HuH-7 (cell line): Measurements from ENCODE around the gene PSMD2.

Experiments
- DNase-seq: peaks from one replicate; pipeline ENCODE4 v3.0.0; 2011; ENCODE audit warnings: low spot score

The PSMD2 gene

DNA sequence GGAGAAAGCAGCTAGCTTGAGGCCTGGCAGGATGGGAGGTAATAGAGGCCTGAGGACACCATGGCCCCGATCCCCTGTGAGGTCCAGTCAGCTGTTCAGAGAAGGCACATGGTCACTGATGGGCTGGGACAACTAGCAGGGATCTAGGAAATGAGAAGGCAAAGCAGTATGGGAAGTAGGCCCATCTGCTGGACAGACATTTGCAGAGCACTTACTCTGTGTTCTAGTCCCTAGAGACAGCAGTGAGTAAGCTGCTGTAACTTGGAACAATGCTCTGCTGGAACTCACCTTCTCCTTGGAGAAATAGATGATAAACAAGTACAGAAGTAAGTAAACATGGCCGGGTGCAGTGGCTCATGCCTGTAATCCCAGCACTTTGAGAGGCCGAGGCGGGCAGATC lies 16.1 kb upstream of the PSMD2 start:
- no peak for DNase-seq

GRCh38 chr3:184283681-184284080 lies 15.4 kb upstream of the PSMD2 start:
- DNase-seq, result no peak

DNA sequence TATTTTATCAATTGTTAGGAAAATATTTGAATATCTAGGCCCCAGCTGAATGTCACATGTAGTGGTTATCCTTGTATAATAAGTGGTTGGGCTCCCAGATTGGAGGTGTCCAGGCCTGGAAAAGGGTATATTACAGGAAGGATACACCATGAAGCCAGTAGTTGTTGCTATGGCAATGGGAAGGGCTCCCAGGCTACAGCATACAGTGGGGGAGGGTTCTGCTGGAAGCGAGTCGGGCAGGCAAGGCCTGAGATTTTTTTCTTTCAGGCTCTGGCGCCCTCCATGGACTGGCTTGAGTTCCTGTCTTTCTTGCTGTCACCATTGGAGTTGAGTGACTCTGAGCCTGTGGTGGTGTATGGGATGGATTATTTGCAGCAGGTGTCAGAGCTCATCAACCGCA lies 14.3 kb upstream of the PSMD2 start:
- peak; percentile 89 for DNase-seq

- peak; percentile 89 for DNase-seq
Observed at GRCh38 chr3:184289426-184289938, 9.6 kb upstream of the PSMD2 start.

DNA sequence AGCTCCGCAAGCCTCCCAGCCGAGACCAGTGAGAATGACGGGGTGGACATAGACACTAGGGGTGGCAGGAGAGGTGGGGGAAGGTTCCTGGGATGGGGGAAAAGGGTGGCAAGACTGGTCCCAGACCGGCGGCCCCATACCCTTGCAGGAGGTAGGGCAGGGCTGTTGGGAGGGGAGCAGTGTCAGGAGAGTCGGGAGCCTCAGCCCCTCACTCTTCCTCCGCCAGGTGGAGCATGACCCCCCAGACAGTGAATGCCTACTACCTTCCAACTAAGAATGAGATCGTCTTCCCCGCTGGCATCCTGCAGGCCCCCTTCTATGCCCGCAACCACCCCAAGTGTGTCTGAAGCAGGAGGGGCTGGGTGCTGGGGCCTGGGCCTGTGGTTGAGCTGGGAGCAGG lies 8.7 kb upstream of the PSMD2 start:
- no peak for DNase-seq

GRCh38 chr3:184291044-184291737 lies 7.8 kb upstream of the PSMD2 start:
- DNase-seq, result no peak

- DNase-seq, result no peak
Observed at GRCh38 chr3:184291738-184292445, 7.1 kb upstream of the PSMD2 start.

DNA sequence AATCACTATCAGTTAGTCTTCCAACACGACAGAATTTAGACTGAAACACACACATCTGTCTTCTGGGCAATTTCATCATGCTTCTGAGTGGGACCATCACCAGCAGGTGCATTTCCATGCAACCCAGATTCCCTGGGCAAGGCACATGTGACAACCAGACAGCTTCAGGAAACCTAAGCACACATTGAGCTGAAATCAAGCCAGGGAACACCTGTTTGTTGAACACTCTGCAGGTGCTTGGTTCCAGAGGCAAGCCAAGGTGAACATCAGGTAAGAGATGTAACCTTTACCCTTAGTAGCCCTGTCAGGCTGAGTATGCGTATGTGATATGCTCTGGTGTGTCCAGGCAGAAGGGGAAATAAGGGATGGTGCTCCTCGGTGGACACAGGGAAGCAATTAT lies 3.3 kb upstream of the PSMD2 start:
- DNase-seq, result no peak

DNA sequence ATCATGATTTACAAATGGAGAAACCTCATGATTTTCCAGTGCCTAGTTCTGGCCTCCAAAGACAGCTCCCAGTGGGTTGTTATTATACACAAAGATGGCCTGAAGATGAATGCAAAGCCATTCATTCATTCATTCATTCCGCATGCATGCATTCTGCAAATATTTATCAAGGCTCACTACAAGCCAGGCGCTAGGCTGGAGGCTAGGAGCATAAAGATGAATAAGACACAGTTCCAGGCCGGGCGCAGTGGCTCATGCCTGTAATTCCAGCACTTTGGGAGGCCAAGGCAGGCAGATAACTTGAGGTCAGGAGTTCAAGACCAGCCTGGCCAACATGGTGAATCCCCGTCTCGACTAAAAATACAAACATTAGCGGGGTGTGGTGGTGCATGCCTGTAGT lies 2.4 kb upstream of the PSMD2 start:
- no peak for DNase-seq

- DNase-seq, result no peak
Observed at GRCh38 chr3:184299488-184300377, 692 bp downstream of the PSMD2 start.

DNA sequence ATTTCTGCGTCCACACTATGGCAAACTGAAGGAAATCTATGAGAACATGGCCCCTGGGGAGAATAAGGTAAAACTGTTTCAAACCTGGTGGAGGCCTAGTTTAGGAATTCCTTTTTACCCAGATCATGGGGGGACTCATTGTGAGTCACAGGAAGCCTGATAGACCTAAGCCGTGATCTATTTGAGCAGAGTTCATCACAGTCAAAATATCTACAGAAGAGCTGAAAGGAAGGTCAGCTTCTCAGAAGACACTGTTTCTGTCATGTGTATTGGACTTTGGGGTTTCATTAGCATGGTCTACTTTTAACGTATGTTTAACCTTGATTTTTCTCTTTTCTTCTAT lies 1.3 kb downstream of the PSMD2 start:
- DNase-seq, result no peak

DNA sequence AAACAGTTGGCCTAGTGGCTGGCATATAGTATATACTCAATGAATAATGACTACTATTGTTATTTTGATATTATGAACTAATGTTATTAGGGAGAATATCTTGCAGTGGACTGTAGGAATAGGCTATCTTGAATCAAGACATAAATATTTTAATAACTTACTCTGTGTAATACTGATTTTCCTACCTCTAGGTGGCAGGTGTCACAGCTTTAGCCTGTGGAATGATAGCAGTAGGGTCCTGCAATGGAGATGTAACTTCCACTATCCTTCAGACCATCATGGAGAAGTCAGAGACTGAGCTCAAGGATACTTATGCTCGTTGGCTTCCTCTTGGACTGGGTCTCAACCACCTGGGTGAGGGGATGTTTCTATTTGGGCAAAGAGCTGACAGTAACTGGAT lies 6.5 kb downstream of the PSMD2 start:
- no peak for DNase-seq

DNA sequence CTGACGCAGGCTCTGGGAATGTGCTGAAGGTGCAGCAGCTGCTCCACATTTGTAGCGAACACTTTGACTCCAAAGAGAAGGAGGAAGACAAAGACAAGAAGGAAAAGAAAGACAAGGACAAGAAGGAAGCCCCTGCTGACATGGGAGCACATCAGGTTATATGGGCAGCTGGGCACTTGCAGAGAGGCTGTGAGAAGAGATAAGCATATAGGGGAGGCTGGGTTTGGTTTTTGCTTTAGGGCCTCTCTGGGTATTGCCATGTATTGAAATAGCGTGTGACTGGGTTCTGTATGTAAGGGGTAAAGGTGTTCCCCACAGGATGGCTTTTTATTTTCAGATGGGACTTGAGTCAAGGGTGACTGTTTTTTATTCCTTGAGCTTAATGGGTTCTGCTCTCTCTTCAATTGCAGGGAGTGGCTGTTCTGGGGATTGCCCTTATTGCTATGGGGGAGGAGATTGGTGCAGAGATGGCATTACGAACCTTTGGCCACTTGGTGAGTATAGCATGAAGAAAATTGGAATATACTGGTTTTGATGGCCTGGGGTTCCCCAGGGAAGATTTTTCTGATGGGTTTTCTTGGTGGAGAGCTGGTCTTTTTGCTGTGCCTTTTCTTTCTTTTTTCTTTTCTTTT lies 7.4 kb downstream of the PSMD2 start:
- DNase-seq, result no peak

GRCh38 chr3:184307915-184308314 lies 8.9 kb downstream of the PSMD2 start:
- no peak for DNase-seq

- DNase-seq, result no peak
Observed at GRCh38 chr3:184308744-184309143, 9.7 kb downstream of the PSMD2 start.

DNA sequence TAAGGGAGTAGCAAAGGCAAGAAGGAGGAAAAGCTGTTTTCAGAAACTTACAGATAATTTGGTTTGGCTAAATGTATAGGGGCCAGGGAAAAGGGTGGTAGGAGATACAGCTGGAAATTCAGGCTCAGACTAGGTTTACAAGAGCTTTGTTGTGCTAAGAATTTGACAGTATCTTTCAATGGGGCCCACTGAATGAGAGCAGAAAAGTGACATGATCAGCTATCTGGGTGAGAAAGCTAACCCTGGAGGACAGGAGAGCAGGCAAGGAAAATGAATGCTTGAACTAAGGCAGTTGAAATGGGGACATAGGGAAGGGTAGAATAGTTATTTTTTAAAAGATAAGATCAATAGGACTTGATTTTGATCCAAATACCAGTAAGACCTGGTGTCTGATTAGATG lies 12.6 kb downstream of the PSMD2 start:
- DNase-seq, result no peak

- DNase-seq, result peak; percentile 94
Observed at GRCh38 chr3:184314363-184314699, 15.3 kb downstream of the PSMD2 start, which contains the start of gene EIF4G1. EIF4G1 (plus strand) TSS chr3:184314606; CDS start chr3:184315797, 1,191 bp downstream.

DNA sequence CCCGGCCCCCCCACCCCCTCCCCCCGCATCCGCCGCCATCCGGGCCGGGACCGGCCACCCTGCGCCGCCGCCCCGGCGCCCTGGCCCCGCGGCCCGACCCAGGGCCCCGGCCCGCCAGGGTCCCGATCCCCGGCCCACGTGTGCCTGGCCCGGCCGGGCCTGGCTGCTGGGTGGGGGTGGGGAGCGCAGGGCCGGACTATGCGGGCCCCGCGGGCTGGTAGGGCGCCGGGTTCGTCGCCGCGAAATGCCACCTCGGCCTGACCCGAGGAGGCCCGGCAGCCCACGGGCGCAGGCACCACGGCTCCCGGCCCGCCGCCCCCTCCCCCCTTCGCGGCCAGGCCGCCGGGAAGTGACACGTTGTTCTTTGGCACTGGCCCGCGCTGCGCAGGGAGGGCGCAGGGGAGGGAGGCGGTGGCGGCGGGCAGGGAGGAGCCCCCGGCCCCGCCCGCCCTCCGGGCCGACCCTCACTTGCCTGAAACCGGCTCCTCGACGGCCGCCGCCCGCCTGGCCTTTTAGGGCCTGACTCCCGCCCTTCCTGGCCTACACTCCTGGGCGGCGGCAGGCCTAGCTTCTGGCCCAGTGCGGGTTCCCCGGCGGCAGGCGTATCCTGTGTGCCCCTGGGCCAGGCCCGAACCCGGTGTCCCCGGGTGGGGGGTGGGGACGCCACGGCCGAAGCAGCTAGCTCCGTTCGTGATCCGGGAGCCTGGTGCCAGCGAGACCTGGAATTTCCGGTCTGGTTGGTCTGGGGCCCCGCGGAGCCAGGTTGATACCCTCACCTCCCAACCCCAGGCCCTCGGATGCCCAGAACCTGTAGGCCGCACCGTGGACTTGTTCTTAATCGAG lies 15.9 kb downstream of the PSMD2 start:
- DNase-seq, result no peak

DNA sequence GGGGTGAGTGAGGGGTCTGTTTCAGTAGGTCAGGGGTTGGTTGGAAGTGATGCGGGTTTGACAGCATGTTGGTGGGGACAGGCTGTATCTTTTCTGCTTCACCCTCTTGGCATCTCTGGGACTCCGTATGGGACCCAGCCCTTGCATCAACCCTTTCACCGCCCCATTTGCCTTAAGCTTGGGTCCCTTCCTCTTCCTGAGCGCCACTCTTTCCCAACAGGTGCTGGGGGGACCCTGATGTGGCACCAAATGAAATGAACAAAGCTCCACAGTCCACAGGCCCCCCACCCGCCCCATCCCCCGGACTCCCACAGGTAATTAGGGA lies 16.5 kb downstream of the PSMD2 start:
- DNase-seq, result no peak

DNA sequence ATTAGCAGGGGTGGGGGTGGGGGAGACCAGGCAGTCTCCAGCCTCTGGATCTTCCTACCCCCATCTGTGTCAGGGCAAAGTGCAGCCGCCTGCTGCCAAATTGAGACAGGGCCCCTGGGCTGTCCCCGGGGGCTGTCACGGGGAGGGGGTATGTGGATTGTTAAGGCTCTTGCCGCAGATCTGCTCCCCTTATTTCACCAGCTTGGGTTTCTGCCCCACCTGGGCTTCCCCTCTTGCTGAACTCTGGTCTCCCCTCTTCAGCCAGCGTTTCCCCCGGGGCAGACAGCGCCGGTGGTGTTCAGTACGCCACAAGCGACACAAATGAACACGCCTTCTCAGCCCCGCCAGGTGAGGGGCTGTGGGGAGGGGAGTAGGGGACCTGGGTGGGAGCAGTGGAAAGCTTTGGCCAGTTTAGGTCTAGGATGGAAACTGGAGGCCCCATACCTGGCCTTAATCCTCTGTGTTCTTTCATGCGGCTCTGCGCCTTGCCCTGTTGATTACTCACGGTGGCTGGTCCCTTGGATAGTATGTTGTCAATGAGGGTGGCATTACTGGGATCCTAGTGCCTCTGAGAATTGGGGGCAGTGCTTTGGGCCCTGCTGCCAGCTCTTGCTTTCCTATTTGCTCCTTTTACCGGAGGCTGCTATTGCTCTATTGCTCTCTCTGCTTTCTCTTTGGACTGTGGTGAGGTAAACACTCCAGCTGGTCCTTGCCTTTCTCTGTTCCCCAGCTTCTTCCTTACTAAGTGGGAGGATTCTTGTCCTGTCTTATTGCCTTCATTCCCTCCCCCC lies 17.0 kb downstream of the PSMD2 start:
- no peak for DNase-seq

- DNase-seq, result no peak
Observed at GRCh38 chr3:184316792-184317191, 17.8 kb downstream of the PSMD2 start.
